Omental fat pad (tissue), 4 donors: Measurements from ENCODE around the gene KNDC1. TPM values are rescaled to one million over a fixed set of nuclear protein-coding genes. Genes with fewer than 3 reads are reported as not detected.

Experiments used
- total RNA-seq, 4 donors: library from RNA; depleted of rRNA; stranded (reverse); fragments of >200 nt; gene quantifications; one replicate each; pipeline ENCODE4 v1.1.0, GENCODE V29; 2016

Gene KNDC1
- total RNA-seq, 4 donors from 2014 or later = 0.16 to 7.7 (median 1.7) TPM

Other genes starting within 250 kb of the KNDC1 start
- gene CFAP46, start 217.6 kb upstream of the KNDC1 start, total RNA-seq = under 1 TPM in 2 of 4 donors, not detected in 2; 0.24 to 0.37 TPM
- gene ADGRA1, start 72.3 kb upstream of the KNDC1 start, total RNA-seq = under 1 TPM in 1 of 4 donors, not detected in 3; 0.32 TPM
- gene UTF1, start 70.0 kb downstream of the KNDC1 start, total RNA-seq = not detected
- 1 to 10 TPM in 2 of 4 donors, under 1 TPM in 2; 0.32 to 6.0 (median 2.4) TPM for gene VENTX, start 77.6 kb downstream of the KNDC1 start, total RNA-seq
- gene ADAM8, start 116.6 kb downstream of the KNDC1 start, total RNA-seq = 10 to 100 TPM in 2 of 4 donors, 1 to 10 TPM in 2; 3.9 to 53.9 (median 8.4) TPM
- gene TUBGCP2, start 148.7 kb downstream of the KNDC1 start, total RNA-seq = 10 to 100 TPM; 29.0 to 44.5 (median 36.3) TPM
- gene ZNF511, start 148.7 kb downstream of the KNDC1 start, total RNA-seq = 10 to 100 TPM; 19.3 to 40.2 (median 23.3) TPM
- gene CALY, start 176.7 kb downstream of the KNDC1 start, total RNA-seq = not detected
- 1 to 10 TPM in 1 of 4 donors, not detected in 3; 3.3 TPM for gene PRAP1, start 187.2 kb downstream of the KNDC1 start, total RNA-seq
- gene FUOM, start 197.8 kb downstream of the KNDC1 start, total RNA-seq = 10 to 100 TPM; 20.6 to 34.3 (median 24.1) TPM
- 100 to 1,000 TPM in 3 of 4 donors, 10 to 100 TPM in 1; 96.0 to 197 (median 138) TPM for gene ECHS1, start 213.1 kb downstream of the KNDC1 start, total RNA-seq
- gene PAOX, start 219.0 kb downstream of the KNDC1 start, total RNA-seq = 1 to 10 TPM; 3.8 to 7.7 (median 6.1) TPM
- gene MTG1, start 233.9 kb downstream of the KNDC1 start, total RNA-seq = 10 to 100 TPM; 14.6 to 30.9 (median 21.3) TPM